HepG2 (cell line): ENCODE data around the gene PDCD11. TPM values are rescaled to one million over a fixed set of nuclear protein-coding genes. Genes with fewer than 3 reads are reported as not detected.
"Not testable (repeated sequence)": the region's sequence is repeated elsewhere in the genome, so short reads cannot be mapped to it uniquely, and the experiment has no call there.

Experiments
- ATAC-seq: fragments of 200-7000 bp; cut with Tn5 transposase; 3 replicates; pipeline ENCODE4 v1.9.1; 2020; ENCODE audit warnings: mild to moderate bottlenecking, moderate library complexity
- BruUV-seq: library from RNA; stranded (reverse); fragments of 400-500 nt; replicated peaks from 2 replicates; lab custom pipeline; 2021; lab: Mats Ljungman, UMichigan
- CTCF ChIA-PET: fragments of 300-600 bp; formaldehyde crosslinking; extraction: SDS; loops from one replicate; lab custom pipeline; 2021; ENCODE audit warnings: low total read pairs, inconsistent platforms, low intra/inter-chr PET ratio; lab: Yijun Ruan, JAX
- POLR2A ChIA-PET: fragments of 350-600 bp; sonication (Branson Sonifier 250); formaldehyde crosslinking; loops from one replicate; lab custom pipeline; 2020; ENCODE audit warnings: antibody characterized with exemption, inconsistent platforms; lab: Yijun Ruan, JAX
- DNase-seq: peaks from one replicate; pipeline ENCODE4 v3.0.0-alpha.2; 2015; ENCODE audit warnings: low spot score
- FAIRE-seq: peaks from 3 replicates; lab custom pipeline; 2011; peaks lifted over from hg19 to GRCh38; lab: Jason Lieb, UNC
- H2AFZ ChIP-seq: one replicate; pipeline ENCODE4 v1.6.1; 2011; ENCODE audit warnings: low read length, inconsistent platforms
- H3K27ac ChIP-seq: fragments of 300-600 bp; 3 replicates; pipeline ENCODE4 v1.8.0; 2011; ENCODE audit warnings: mixed run types, mild to moderate bottlenecking, mixed read lengths, low read length, inconsistent platforms; ENCODE audit not compliant: insufficient read depth; ENCODE audit errors: extremely low read length
- H3K27me3 ChIP-seq, 2 experiments: fragments of 200-600 bp in 1 of 2; 2 replicates in 1 of 2; 3 replicates in 1 of 2; pipeline versions ENCODE4 v1.6.0 to v1.8.0; 2011; ENCODE audit warnings: low read length in 2 of 2, mild to moderate bottlenecking in 2 of 2, moderate library complexity in 2 of 2, inconsistent platforms in 1 of 2; ENCODE audit not compliant: insufficient read depth in 2 of 2, control insufficient read depth in 1 of 2
- H3K36me3 ChIP-seq, 2 experiments: fragments of 200-600 bp in 1 of 2; replicated peaks in 1 of 2; 2 replicates in 1 of 2; 3 replicates in 1 of 2; pipeline versions ENCODE4 v1.5.1 to v1.8.0; 2011; ENCODE audit warnings: low read length in 2 of 2, inconsistent platforms in 1 of 2; ENCODE audit not compliant: insufficient read depth in 2 of 2, control insufficient read depth in 1 of 2
- H3K4me1 ChIP-seq: 2 replicates; pipeline ENCODE4 v1.5.1; 2012; ENCODE audit warnings: low read length, inconsistent platforms; ENCODE audit not compliant: insufficient read depth
- H3K4me2 ChIP-seq: 2 replicates; pipeline ENCODE4 v1.6.0; 2011; ENCODE audit warnings: low read depth, low read length, inconsistent platforms
- H3K4me3 ChIP-seq, 3 experiments: fragments of 200-600 bp in 1 of 3; sonication (generic), shearing (Covaris generic) in 1 of 3; replicated peaks in 1 of 3; 2 replicates each; pipeline ENCODE4 v1.5.1; 2011 to 2016; ENCODE audit warnings: low read length in 3 of 3, inconsistent platforms in 2 of 3, low read depth in 2 of 3, mild to moderate bottlenecking in 2 of 3, control low read depth in 1 of 3, mixed read lengths in 1 of 3; ENCODE audit not compliant: insufficient read depth in 1 of 3
- H3K79me2 ChIP-seq: one replicate; pipeline ENCODE4 v1.6.1; 2011; ENCODE audit warnings: low read length, inconsistent platforms; ENCODE audit not compliant: insufficient read depth
- H3K9ac ChIP-seq: 2 replicates; pipeline ENCODE4 v1.6.0; 2011; ENCODE audit warnings: mild to moderate bottlenecking, low read depth, low read length, inconsistent platforms; ENCODE audit not compliant: insufficient read depth
- H3K9me3 ChIP-seq: 2 replicates; pipeline ENCODE4 v1.5.1; 2012; ENCODE audit warnings: mild to moderate bottlenecking, low read length
- H4K20me1 ChIP-seq: 2 replicates; pipeline ENCODE4 v1.6.0; 2011; ENCODE audit warnings: inconsistent platforms, mild to moderate bottlenecking, low read length, moderate library complexity; ENCODE audit not compliant: insufficient read depth
- E2F1 ChIP-seq: sonication (generic); formaldehyde crosslinking; IDR thresholded peaks from 2 replicates; pipeline ENCODE4 v1.5.0; 2020; ENCODE audit warnings: missing genetic modification reagents
- MNT ChIP-seq: fragments of 450-650 bp; IDR thresholded peaks from 2 replicates; pipeline ENCODE4 v1.6.1; 2016
- SMC3 ChIP-seq: IDR thresholded peaks from 2 replicates; pipeline ENCODE4 v1.6.1; 2011; ENCODE audit warnings: low read length, improper control_type of control experiment
- WGBS: methylation state at CpG from one replicate; pipeline ENCODE4 v1.1.6; 2017; ENCODE audit warnings: low lambda C conversion rate; 5-methylcytosine and 5-hydroxymethylcytosine counted together
- in situ Hi-C: cut with HindIII; loops from 2 replicates; pipeline ENCODE4 v1.10.0; 2017; ENCODE audit warnings: low pct_unique_long_range_greater_than_20kb; ENCODE audit not compliant: extremely low pct_ligation_motif_present
- intact Hi-C: fragments of 100-400 bp; cut with micrococcal nuclease; formaldehyde crosslinking; loops from one replicate; pipeline ENCODE4 v1.10.0; 2022; ENCODE audit not compliant: unreplicated experiment
- polyA plus RNA-seq, 8 experiments: library from polyadenylated mRNA; depleted of rRNA in 3 of 8; stranded (reverse) in 7 of 8; unstranded in 1 of 8; fragments of >200 nt; fragmentation: Illumina TruSeq in 4 of 8; extraction: Trizol in 4 of 8; gene quantifications; 2 replicates each; pipeline versions ENCODE4 v1.2.1 to v1.2.3, GENCODE V29; 2011 to 2016; ENCODE audit warnings: low read depth in 4 of 8, missing spikeins in 1 of 8, mixed read lengths in 1 of 8; ENCODE audit not compliant: insufficient read depth in 1 of 8
- total RNA-seq, 5 experiments: library from RNA; depleted of rRNA; stranded (reverse); fragments of >200 nt; fragmentation: Illumina TruSeq; extraction: Trizol; gene quantifications; 2 replicates each; pipeline ENCODE4 v1.2.3, GENCODE V29; 2016; ENCODE audit warnings: low read depth in 1 of 5

The PDCD11 gene
- total and polyA plus RNA-seq, 2 of the 13 experiments (the other 11 are each of a cell fraction or from before 2014, with no cell fraction given): 12.8 to 52.8 TPM

- TF ChIP-seq SMC3 (peak; percentile 43; the same call in 1 of the 2 replicates), E2F1 (no peak), MNT (no peak)
Measured at GRCh38 chr10:103416436-103417147, 20.2 kb downstream of the PDCD11 start (continued).

- H3K79me2 ChIP-seq, POLR2A ChIA-PET, BruUV-seq, H3K4me2 ChIP-seq, DNase-seq, H3K27ac ChIP-seq, H4K20me1 ChIP-seq, H3K4me3 ChIP-seq, H3K27me3 ChIP-seq, H3K4me1 ChIP-seq, FAIRE-seq, H3K9ac ChIP-seq, H2AFZ ChIP-seq, ATAC-seq, H3K9me3 ChIP-seq: not testable (repeated sequence)
- 90% methylated on average over 5 of the region's 5 CpGs for WGBS
- CTCF ChIA-PET: interaction anchor here (1.2 to 1.9 kb wide), 3 partner anchors 65 to 176 kb away, joined by 5 to 14 read pairs (median 7); no protein-coding TSS in a partner anchor
- in situ Hi-C loops (loop anchor here (5.0 kb wide), 1 partner anchor 65 kb away; no protein-coding TSS in a partner anchor), intact Hi-C loops (loop anchor here (1.0 kb wide), 1 partner anchor 68 kb away; no protein-coding TSS in a partner anchor)
- peaks cover 62 to 87% of the 10 kb centered on the region in 2 experiments for H3K36me3 ChIP-seq
Measured at GRCh38 chr10:103417148-103417469, 20.7 kb downstream of the PDCD11 start.
